NCI-H2196 (cell line): ENCODE data around the gene CCDC82.
"Not testable (repeated sequence)": the region's sequence is repeated elsewhere in the genome, so short reads cannot be mapped to it uniquely, and the experiment has no call there.

ENCODE experiments used
- DNase-seq: peaks from one replicate; lab custom pipeline; 2025; ENCODE audit not compliant: unreplicated experiment; lab: John Stamatoyannopoulos, UW

CCDC82 gene

DNA sequence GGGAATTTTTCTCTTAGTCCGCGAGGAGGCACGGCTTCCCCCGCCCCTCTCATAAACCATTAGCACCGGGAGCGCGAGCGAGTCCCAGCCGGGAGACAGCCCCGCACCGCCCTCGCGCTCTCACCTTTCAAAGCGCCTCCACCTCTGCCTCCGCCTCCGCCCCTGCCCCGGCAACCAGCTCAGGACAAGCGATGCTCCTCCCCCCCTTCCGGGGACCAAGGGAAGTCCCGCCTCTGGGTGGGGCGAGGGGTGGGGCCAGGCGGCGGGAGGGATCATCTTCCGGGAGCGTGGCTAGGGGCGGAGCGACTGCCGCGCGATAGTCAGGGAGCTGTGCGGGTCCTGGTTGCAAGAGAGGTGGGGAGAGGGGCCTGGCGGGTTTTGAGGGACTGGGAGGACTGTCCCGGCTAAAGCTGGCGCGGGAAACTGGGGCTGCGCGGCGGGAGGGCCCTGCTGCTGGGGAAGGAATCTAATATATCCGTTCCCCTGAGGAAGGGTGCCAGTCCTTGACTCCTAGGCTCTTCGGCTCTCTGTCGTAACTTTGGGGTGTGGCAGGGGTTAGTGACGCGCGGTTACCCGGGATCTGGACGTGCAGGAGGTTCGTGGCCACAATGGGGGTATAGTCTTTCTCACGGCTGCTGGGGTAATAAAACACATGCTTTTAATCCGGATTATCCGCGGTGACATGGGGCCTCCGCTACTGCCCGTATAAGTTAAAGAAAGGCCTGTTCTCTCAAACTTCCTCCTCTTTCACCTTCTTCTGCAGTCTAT lies at the start of gene CCDC82, which contains the start of gene JRKL:
TSS of gene CCDC82 (minus strand) at position 193 of the 768 bp plus-strand sequence. CDS start 5,165 bp downstream, outside the sequence.
TSS of gene JRKL (plus strand) at position 294 of the 768 bp plus-strand sequence. CDS start 637 bp downstream, outside the sequence.
- DNase-seq: peak; percentile 92

DNA sequence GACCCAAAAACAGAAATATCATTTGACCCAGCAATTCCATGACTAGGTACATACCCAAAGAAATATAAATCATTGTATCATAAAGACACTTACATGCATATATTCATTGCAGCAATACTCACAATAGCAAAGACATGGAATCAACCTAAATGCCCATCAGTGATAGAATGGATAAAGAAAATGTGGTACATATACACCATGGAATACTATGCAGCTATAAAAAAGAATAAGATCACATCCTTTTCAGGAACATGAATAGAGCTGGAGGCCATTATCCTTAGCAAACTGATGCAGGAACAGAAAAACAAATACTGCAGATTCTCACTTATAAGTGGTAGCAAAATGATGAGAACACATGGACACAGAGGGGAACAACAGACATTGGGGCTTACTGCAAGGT lies 42.9 kb upstream of the CCDC82 start:
- DNase-seq: not testable (repeated sequence)

DNA sequence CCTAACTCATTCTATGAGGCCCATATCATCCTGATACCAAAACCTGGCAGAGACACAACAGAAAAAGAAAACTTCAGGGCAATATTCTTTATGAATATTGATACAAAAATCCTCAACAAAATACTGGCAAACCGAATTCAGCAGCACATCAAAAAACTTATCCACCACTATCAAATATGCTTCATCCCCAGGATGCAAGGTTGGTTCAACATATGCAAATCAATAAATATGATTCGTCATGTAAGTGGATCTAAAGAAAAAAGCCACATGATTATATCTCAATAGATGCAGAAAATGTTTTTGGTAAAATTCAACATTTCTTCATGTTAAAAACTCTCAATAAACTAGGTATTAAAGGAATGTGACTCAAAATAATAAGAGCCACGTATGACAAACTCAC lies 41.0 kb upstream of the CCDC82 start:
- no peak for DNase-seq

DNA sequence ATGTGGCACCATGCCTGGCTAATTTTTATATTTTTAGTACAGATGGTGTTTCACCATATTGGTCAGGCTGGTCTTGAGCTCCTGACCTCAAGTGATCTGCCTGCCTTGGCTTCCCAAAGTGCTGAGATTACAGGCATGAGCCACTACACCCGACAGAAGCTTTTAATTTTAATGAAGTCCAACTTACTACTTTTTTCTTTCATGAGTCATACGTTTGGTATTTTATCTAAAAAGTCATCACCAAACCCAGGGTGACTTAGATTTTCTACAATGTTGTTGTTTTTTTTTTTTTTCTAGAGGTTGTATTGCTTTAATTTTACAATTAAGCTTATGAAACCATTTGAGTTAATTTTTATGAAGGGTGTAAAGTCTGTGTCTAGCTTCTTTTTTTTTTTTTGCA lies 35.0 kb upstream of the CCDC82 start:
- DNase-seq: no peak

DNA sequence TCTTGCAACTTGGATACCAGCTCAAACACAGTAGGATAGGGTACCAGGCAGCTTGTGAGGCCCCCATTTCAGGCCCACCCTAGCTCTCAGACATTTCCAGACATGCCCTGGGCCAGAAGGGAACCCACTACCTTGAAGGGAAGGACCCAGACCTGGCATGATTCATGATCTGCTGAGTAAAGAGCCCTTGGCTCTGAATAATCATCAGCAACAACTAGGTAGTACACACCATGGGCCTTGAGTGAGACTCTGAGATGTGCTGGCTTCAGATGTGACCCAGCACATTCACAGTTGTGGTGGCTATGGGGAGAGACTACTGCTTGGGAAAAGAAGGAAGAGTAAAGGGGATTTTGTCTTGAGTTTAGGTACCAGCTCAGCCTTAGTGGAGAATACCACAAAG lies 23.7 kb upstream of the CCDC82 start:
- DNase-seq: no peak

DNA sequence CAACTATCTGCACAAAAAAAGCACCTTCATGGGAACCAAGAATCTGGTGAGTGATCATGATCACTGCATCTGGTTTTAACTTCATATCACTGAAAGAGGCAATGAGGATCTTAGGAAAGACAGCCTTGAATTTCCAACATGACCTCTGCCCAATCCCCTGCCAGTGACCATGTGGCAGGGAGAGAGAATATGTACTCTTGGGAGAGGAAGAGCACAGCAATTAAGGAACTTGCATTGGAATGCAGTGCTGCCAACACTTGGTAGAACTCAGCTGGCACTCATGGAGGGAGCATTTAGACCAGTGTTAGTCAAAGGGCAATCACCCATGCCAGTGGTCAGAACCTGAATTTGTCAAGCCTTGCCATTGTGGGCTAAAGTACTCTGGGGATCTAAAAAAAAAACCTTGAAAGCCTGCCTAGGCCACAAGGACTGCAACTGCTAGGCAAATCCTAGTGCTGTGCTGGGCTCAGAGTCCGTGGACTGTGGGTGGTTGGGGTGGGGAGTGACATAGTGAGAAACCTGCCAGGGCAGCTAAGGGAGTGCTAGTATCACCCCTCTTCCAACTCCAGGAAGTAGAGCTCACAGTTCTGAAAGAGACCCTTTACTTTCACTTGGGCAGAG lies 23.2 kb upstream of the CCDC82 start:
- no peak for DNase-seq

DNA sequence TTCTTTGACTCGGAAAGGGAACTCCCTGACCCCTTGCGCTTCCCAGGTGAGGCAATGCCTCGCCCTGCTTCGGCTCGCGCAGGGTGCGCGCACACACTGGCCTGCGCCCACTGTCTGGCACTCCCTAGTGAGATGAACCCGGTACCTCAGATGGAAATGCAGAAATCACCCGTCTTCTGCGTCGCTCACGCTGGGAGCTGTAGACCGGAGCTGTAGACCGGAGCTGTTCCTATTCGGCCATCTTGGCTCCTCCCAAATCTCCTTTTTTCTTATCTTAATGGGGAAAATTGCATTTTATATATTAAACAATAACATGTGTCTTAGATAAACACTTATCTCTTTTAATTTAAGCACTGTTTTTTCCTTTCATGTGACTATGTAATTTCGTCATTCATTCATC lies 21.7 kb upstream of the CCDC82 start:
- DNase-seq: not testable (repeated sequence)

DNA sequence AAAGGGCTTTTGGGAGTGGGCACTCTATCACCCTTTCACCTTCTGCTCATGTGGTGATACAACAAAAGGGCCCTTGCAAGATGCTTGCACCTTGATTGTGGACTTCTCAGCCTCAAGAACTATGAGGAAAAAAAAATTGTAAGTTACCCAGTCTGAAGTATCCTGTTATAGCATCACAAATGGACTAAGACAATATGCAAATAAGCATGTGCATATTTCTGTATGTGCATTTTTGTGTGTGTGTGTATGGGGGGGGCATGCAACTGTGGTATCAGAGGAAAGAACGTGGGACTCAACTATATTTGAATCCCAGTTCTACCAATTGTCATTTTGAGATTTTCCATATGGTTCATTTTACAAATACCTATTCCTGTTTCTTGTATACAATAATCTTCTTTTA lies 11.0 kb upstream of the CCDC82 start:
- no peak for DNase-seq

DNA sequence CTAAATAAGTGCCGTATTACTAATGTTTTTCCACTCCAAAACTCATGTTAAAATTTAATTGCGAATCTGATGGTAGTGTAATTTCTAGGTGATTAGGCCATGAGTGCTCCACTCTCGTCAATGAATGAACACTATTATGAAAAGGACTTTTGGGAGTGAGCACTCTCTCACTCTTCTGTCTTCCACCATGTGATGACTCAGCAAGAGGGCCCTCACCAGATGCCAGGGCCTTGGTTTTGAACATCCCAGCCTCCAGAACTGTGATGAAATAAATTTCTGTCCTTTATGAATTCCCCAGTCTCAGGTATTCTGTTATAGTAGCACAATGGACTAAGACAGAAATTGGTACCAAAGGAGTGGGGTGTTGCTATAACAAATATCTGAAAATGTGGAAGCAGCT lies 8.2 kb upstream of the CCDC82 start:
- no peak for DNase-seq

DNA sequence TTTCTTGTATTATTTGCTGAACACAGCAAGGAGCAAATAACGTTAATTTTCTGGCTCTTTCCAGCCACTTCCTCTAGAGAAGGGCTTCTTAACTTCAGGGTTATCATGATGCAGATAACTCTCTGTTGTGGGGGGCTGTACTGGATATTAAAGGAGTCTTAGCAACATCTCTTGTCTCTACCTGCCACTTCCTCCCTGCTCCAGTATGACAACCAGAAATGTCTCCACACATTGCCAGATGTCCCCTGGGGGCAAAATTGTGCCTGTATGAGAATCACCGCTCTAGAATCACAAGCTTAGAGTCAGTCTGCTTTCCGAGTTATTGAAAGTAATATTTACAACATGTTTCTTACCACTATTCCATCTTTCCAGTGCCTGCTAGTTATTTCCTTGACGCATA lies 6.9 kb upstream of the CCDC82 start:
- no peak for DNase-seq

DNA sequence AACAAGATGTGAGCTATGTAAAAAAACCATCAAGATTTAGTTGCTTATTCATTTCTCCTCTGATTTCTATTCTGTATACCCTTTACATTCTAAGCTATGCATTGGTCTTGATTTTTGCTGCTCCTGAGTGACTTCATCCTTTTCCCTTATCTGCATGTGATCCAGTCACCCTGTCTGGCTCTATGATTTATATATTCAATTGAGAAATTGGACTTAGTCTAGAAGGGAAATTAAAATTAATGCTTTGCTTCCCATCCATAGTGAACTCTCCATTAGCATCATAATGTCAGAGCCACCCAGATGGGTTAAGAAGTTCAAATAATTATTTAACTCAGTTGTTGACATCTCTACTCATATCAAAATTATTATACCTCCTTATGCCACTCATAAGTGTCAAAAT lies 5.1 kb upstream of the CCDC82 start:
- DNase-seq: no peak

DNA sequence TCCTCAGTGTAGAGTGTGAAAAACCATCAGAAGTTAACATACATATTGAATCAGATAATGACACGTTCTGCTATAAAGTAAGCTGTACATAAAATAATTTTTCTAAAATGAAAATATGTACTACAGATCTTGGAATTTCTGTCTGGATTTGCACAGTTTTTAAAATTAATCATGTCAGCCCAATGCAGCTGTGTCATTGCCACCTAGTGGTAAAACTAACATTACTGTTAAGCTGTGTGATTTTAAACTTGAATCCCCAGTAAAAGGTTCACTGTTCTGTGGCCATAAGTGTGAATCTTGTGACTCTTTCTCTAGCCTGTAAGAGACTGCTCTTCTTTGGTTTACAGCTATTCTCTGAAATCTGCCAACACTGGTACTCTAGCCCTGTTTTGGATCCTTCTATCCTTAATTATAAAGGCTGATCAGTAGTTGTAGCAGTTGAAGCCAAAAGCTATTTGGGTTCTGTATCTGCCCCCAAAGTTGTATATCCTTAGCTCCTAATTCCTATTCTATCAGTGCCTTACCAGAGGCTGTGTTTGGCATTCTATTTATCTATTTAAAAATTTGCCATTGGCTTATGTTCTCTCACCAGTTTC lies 4.1 kb upstream of the CCDC82 start:
- DNase-seq: peak; percentile 31

DNA sequence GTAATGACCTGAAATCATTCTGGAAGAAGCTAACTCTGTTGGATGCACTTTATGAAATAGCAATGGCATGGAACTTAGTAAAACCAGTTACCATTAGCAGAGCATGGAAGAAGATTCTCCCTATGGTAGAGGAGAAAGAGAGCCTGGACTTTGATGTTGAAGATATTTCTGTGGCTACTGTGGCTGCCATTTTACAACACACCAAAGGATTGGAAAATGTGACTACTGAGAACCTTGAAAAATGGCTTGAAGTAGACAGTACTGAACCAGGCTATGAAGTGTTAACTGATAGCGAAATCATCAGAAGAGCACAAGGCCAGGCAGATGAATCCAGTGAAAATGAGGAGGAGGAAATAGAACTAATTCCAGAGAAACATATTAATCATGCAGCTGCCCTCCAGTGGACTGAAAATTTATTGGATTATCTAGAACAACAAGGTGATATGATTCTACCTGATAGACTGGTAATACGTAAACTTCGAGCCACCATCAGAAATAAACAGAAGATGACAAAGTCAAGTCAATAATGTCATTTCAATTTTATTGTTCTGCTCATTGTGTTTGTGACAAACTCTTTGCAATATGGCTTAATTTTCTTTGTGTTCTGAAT lies 2.1 kb upstream of the CCDC82 start:
- no peak for DNase-seq

DNA sequence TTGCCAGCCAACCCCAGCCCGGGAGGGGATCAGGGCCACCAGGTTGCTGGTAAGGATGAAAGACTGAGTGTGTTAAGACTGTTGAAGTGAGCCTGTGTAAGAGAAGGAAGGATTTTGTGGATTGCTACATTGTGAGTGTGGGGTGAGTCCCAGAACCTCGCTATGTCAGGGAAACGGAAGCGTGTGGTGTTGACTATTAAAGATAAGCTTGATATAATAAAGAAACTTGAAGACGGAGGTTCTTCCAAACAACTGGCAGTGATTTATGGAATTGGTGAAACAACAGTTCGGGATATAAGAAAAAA lies 728 bp upstream of the CCDC82 start:
- DNase-seq: no peak

DNA sequence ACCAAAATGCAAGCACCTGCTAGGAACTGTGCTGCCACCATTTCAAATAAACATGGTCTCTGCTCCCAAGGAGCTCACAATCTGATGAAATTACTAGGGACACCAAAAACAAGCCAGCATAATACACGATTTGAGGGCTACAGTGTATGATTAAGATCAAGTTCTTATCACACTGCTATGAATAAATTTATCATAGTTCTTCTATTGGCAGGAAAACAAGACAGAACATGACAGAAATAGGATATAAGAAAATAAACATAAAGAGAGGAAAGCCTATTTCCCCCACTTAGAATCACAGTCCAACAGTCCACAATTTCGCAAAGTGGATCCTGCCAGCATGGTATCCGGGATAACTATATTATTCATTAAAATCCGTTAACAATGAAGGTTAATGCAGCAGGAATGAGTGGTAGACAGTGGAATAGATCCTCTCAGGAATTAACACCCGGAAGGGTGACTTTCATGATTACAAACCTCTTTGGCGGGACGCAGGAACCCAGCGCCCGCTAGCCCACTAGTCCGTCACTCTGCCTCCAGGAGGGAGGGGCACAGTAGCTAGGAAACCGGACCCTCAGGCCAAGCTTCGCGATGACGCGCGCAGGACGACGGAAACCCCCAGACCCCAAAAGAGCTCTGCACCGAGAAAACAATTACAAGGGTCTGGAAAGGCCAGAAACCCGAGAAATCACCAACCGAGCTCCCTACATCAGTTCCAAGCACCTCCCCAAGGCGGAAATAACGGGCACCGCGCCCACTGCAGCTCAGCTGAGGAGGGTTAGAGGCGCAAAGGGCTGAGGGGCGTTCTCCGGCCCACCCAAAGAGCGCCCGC lies 607 bp downstream of the CCDC82 start:
- no peak for DNase-seq

DNA sequence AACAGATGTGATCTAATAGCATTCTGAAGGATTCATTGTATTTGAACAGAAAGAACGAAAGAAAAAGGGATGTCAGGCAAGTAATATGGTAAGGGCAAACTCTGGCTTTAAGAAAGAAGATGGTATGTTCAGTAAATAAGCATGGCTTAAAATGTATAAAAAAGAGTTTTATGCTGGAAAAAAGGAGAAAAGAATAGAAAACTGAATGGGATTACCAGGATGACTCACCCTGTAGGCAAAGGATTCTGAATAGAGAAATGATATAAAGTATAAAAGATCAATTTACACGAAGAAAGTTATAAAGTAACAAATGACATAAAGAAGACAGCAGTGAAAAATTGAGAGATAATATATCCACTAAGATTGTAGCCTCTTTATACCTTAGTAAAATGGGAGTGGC lies 4.5 kb downstream of the CCDC82 start:
- DNase-seq: no peak

DNA sequence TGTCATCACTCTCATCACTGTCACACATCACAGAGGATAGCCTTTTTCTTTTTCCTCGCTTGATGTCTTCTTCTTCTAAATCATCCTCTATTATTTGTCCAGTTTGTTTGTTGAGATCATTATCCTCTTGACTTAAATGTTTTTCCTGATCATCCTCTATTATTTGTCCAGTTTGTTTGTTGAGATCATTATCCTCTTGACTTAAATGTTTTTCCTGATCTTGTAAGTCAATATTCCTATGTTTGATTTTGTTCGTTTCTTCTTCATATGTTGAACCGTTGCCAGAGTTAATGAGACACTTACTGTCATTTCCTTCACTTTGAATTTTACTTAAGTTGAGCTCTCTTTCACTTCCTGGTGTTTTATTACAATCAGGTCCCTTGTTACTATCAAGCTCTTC lies 5.6 kb downstream of the CCDC82 start:
- DNase-seq: peak; percentile 28

DNA sequence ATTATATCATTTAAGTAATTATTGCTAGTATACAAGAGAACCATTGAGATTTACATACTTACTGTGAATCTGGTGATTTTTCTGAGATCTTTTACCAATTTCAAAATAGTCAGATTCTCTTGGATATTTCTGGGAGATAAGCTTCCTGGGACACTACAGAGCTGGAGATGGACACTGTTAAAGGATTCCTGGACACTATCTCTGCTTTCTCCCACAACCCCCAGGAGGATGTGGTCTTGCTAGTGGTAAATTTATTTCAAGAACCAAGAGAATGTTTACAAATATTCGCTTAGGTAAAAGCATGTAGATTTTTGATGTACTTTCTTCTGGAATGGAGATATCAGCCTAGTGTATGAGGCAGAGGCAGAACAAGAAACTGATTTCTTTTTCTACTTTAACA lies 12.9 kb downstream of the CCDC82 start:
- DNase-seq: no peak

DNA sequence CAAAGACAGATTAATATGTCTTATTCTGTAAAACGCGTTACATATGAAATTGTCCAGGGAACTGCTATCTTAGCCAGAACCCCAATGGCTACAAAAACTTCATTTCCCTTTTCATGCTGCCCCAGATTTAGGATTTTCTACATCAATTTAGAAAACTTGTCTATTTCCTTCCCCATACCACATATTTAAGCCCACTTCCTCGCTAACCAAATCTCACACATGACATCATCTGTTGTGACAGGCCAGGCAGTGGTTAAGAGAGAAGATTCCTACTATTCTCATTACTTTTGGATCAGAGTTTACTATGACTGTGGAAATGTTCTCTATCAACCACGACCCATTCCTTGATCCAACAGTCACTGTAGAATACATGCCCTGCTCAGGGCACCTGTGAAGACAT lies 15.9 kb downstream of the CCDC82 start:
- DNase-seq: no peak

DNA sequence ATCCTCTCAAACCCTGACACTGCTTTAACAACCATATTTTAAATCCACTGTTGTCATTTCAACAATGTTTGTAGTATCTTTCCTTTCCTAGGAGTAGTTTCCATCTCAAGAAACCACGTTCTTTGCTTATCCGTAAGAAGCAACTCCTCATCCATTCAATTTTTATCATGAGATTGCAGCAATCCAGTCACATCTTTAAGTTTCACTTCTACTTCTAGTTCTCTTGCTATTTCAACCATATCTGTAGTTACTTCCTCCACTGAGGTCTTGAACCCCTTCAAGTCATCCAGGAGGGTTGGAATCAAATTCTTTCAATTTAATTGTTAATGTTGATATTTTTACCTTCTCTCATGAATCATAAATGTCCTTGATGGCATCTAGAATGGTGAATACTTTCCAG lies 22.4 kb downstream of the CCDC82 start:
- DNase-seq: no peak

DNA sequence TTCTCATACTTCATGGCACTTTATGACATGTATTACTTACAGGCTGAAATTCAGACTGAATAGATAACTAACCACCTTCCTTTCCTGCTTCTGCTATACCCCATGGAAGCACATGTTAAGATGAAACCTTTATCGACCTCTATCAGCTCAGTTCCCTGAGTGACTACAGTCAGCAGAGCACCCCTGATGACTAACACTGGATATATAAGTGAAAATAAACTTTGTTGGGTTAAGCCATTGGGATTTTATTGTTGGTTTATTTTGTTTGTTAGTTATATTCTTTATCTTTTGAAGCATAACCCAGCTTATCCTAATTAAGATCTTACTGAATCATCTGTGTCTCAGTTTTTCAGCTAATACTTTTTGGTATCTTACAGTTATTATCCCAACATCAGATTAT lies 23.7 kb downstream of the CCDC82 start:
- DNase-seq: no peak
